Cerebellar cortex (tissue), 1 donor: ENCODE measurements around the gene GSTT4.
"Not testable (repeated sequence)": the region's sequence is repeated elsewhere in the genome, so short reads cannot be mapped to it uniquely, and the experiment has no call there.

ENCODE experiments used
- DNase-seq: peaks from one replicate; pipeline ENCODE4 v3.0.0-alpha.2; 2015; ENCODE audit warnings: low spot score

Gene GSTT4

DNA sequence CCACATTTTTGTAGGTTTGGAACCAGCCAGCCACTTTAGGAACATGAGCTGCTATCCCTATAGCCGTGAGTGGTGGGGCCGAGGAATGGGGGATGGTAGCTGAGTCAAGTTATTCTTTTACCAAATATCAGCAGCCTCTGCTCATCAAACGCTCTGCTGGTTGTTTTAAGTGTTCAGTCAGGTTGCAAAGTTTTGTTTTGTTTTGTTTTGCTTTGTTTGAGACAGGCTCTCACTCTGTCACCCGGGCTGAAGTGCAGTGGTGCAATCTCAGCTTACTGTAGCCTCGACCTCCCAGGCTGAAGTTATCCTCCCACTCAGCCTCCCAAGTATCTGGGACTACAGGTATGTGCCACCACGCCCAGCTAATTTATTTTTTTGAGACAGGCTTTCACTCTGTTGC, 20.2 kb upstream of the GSTT4 start:
- DNase-seq: no peak

DNA sequence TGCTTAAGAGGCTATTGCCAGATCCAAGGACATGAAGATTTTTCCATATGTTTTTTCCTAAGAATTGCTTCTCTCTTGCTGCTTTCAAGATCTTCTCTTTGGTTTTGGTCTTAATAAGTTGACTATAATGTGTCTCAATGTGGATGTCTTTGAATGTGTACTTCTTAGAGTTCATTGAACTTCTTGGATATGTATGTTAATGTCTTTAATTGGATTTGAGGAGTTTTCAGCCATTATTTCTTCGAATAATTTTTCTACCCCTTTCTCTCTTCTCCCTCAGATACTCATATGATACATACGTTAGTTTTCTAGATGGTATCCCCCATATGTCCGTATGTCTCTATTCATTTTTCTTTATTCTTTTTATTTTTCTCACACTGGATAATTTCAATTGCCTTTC, 19.1 kb upstream of the GSTT4 start:
- no peak for DNase-seq

DNA sequence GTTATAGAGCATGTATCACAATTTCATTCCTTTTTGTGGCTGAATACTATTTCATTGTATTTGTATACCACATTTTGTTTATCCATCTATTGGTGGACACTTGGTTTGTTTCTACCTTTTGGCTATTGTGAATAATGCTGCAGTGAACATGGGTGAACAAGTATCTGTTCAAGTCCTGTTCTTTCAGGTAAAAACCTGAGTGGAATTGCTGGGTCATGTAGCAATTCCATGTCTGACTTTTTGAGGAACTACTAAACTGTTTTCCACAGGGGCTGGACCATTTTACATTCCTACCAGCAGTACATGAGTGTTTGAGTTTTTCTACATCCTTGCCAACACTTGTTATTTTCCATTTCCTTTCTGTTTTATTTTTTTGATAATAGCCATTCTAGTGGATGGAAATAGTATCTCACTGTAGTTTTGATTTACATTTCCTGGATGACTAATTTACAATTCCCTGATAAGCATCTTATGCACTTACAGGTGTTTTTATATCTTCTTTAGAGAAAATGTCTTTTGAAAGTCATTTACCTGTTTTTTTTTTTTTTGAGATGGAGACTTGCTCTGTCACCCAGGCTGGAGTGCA, 18.0 kb upstream of the GSTT4 start:
- no peak for DNase-seq

- no peak for DNase-seq
Measured at GRCh38 chr22:24021304-24021703, 16.1 kb upstream of the GSTT4 start.

- no peak for DNase-seq
Measured at GRCh38 chr22:24016156-24016555, 10.9 kb upstream of the GSTT4 start.

DNA sequence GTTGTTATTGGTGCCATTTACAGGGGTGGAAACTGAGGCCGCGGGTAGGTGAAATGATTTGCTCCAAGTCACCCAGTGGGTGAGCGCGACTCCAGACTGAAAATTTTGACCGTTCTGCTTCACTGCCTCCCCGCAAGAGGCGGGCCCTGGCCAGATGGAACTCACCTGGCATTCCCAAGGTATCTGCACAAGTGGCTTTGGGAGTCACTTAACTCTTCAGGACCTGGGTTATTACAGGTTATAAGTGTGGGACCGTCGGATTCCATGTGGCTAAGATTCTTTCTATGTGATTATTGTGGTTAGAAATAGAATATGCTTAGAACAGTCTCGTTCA, 6.4 kb upstream of the GSTT4 start:
- DNase-seq: no peak

DNA sequence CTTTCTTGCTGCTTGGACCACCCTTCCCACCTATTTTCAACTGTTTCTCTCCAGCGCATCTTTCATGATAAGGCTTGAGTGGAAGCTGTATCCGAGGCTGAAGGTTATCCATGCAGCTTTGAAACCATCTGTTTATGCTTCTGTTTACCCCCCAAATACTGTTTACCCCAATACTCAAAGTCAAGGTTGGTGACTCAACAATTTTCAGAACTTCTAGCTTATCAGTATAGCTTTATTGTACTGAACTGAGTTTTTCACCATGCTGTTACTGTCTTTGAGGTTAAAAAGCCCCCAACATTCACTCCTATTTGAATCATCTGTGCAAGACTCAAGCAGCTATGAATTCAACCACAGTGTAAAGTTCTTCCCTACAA, 4.8 kb upstream of the GSTT4 start:
- DNase-seq: no peak

DNA sequence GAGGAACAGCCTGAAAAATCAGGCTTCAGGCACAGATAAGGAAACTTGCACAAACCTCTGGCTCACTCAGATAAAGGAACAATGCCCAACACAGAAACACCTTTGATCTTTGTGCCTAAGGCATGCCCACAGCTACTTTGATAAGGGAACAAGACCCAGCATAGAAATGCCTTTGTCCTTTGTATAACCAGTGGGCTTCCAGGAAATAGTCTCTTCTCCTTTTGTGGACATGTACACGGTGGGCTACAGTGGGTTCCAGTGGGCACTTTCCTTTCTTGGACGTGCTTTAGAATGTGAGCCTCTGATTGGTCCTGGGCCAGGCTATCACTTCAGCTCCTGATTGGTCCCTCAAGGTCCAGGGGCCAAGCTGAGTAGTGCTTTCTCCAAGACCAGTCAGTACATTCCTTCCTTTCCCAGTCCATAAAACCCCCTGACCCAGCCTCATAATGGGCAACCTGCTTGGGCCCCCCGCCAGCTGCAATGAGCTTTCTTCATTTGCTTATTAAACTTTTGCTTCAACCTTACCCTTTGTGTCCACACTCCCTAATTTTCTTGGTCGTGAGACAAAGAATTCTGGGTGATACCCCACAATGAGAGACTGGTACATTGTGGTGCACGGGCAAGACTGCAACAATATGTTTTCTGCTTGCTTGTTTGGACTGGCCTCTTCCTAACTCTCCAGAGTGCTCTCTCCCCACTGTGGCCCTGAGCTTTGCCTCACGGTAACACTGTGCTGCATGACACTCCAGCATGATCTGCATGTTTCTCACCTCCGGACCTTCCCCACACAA, 4.2 kb upstream of the GSTT4 start:
- DNase-seq: no peak

DNA sequence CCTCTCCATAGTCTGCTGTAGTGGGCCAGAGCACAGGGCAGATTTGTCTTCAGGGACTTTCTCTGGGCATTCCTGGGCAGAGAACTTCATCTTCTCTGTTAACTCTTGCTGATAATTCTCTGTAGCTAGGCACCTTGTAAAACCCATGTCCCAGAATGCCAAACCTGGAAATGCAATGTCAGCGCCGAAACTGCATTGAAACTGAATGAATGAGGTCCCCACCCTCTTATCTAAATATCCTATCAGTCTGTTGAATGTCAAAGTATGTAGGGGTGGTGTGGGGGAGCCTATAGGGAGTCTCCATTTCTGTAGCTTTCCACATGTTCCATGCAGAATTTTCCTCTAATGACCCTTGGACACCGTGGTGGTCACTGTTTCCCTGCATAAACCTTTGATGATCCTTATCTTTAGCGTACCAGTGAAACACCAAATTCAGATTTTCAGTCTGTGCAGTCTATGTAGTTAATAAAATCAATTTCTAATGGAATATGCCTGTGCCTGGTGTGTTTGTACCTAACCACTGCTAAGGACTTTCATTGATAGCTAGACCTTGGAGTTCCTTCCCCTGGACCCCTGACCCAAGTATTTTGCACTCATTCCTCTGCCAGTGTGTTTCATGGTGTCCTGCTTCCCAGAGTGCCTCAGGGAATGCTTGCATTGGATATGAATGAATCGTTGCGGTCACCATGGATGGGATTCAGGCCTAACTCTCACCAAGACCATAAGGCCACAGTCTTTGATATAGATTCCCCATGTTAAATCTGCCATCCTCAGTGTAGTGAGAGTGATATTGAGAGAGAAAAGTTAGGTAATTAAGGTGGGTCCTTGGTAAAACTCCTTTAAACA, 3.4 kb upstream of the GSTT4 start:
- DNase-seq: no peak

DNA sequence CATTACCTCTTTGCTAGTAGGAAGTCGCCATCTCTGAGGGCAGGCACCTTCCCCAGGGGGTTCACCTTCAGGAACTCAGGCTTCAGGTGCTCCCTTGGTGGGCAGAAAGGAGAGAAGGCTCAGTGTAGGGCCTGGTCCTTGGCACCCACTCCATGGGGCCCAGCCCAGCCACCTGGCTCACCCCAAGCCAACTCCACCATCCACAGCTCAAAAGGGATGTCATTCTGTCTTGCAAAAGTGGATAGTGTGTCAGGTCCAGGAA, 2.7 kb upstream of the GSTT4 start:
- DNase-seq: no peak

GRCh38 chr22:24007253-24008021, 2.2 kb upstream of the GSTT4 start:
- no peak for DNase-seq

DNA sequence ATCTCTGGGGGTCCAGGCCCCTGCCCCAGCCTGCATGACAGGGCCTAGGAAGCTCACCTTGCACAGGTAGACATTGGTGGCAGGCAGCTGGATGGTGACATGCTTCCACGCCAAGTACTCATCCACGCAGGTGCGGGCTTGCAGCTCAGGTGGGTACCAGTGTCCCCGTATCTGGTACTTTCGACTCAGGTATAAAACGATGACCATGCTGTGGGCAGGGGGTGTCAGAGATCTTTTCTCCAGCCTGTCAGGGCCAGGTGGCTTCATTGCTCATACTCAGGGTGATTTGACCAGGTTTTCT, 1.6 kb upstream of the GSTT4 start:
- no peak for DNase-seq

DNA sequence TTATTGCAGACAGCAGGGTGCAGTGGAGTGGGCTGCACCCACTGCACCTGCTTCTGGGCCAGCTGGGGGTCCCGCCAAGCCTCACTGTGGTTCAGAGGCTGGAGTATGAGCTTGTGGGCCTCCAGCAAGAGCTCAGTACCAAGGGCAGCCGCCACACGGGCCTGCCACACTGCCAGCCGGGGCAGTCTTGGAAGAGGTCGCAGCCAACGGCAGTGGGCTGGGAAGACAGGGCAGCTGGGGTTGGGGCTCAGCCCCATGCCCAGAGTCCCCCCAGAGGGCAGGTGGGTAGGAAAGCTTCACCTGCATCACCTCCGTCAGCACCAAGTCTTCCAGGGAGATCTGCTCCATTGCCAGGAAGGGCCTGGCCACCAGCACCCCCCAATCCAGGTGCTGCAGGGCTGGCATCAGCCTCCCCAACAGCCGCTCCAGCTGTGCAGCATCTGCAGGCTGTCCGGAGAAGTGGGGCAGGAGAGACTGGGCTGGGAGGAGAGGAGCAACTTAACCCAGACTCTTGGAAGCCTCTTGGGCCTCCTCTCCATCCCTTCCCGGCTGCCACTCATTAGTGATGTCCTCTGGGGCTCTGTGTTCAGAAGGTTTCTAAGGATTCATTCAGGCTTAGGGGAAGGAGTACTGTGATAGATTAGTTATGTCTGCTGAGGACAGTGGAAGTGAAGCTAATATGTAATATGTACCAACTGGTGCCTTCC, 1.1 kb upstream of the GSTT4 start:
- DNase-seq: no peak

- no peak for DNase-seq
Measured at GRCh38 chr22:24003887-24004286, 1.4 kb downstream of the GSTT4 start.

- DNase-seq: no peak
Measured at GRCh38 chr22:24002851-24003250, 2.4 kb downstream of the GSTT4 start.

DNA sequence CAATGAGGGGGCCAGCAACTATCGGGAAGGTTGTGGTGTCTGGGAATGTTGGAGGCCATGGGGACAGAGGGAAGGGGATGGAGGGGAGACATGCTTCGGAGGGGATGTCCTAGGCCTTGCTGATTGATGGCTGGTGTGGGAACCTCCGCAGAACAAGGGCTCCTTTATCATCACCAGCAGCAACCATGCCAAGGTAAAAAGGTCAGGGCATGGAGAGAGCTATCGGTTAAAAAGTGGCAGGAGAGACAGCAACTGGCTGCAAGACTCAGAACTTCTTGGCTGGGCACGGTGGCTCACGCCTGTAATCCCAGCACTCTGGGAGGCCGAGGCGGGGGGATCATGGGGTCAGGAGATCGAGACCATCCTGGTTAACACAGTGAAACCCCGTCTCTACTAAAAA, 3.0 kb downstream of the GSTT4 start:
- DNase-seq: no peak

- DNase-seq: no peak
Measured at GRCh38 chr22:24001314-24001713, 3.9 kb downstream of the GSTT4 start.

DNA sequence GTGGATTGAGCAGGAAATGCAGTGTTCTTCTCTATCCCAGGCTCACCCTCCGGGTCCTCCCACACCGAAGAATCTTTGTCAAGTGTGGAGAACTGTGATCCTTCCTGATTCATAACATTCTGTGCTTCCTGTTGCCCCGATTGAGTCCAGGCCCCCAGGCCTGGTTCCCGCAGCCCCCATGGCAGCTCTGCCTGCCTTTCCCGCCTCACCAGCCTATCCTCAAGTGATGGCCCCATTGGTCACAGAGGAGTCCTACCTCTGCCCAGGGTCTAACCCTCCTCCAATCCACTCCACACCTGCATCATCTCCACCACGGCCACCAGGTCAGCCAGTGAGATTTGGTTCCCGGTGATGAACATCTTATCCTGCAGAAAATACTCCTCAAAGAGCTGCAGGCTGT, 5.5 kb downstream of the GSTT4 start:
- DNase-seq: not testable (repeated sequence)

DNA sequence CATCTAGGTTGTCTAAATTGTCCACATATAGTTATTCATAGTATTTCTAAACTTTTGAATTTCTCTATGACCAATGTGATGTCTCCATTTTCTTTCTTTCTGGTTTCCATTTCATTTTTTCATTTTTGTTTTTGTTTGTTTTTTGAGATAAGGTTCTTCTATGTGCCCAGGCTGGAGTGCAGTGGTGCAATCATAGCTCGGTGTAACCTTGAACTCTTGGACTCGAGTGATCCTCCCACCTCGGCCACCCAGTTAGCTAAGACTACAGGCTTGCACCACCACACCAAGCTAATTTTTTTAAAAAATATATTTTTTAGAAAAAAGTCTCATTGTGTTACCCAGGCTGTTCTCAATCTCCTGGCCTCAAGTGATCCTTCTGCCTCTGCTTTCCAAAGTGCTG, 8.2 kb downstream of the GSTT4 start:
- DNase-seq: no peak

DNA sequence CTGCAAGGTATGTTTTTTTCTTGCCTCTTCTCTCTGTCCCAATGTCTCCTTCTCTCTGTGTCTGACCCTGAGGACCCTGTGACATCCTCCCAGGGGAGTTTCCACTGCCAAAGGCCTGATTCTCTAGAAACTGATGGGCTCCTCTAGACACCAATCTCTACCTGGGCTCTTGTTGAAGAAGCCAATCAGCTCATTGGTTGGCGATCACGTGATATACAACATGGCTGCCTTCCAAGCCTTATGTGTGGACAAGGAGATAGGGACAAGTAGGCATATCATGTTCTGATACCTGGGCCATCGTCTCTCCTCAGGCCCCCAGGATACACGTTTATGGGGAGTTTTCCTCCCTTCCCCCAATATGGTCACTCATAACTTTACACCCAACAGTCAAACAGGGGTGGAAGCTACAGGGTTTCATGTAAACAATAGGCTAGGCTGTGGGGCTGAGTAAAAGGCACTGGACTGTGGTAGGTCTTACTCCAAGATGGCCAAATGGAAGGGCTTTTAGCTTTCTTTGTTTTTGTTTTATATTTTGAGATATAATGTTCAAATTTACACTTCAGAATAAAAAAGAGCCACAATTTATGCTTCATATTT, 11.6 kb downstream of the GSTT4 start:
- DNase-seq: not testable (repeated sequence)

GRCh38 chr22:23993080-23993479, 12.2 kb downstream of the GSTT4 start:
- not testable (repeated sequence) for DNase-seq
